Hepatocyte (in vitro differentiated cells): ENCODE results near the gene LHX8. TPM values are rescaled to one million over a fixed set of nuclear protein-coding genes. Genes with fewer than 3 reads are reported as not detected.
A peak's percentile ranks its signal among the peaks of the same experiment; 100 is the strongest.

Source experiments
- DNase-seq: peaks from one replicate; pipeline ENCODE4 v3.0.0-alpha.2; 2016; ENCODE audit warnings: low spot score
- H2AFZ ChIP-seq: fragments of 200-600 bp; sonication (generic); 2 replicates; pipeline ENCODE4 v1.6.0; 2016; ENCODE audit warnings: antibody characterized with exemption, mild to moderate bottlenecking
- H3K27ac ChIP-seq: fragments of 200-600 bp; sonication (generic); 2 replicates; pipeline ENCODE4 v1.5.1; 2016; ENCODE audit warnings: mild to moderate bottlenecking
- H3K27me3 ChIP-seq: fragments of 200-600 bp; sonication (generic); 2 replicates; pipeline ENCODE4 v1.6.1; 2016
- H3K36me3 ChIP-seq: fragments of 200-600 bp; sonication (generic); replicated peaks from 2 replicates; pipeline ENCODE4 v1.5.1; 2016; ENCODE audit warnings: low read depth; ENCODE audit not compliant: insufficient read depth
- H3K4me1 ChIP-seq: fragments of 200-600 bp; sonication (generic); 2 replicates; pipeline ENCODE4 v1.5.1; 2016; ENCODE audit warnings: mild to moderate bottlenecking, moderate library complexity; ENCODE audit not compliant: insufficient read depth
- H3K4me2 ChIP-seq: fragments of 200-600 bp; sonication (generic); 2 replicates; pipeline ENCODE4 v1.6.0; 2016
- H3K4me3 ChIP-seq: fragments of 200-600 bp; sonication (generic); 2 replicates; pipeline ENCODE4 v1.5.1; 2016; ENCODE audit warnings: mild to moderate bottlenecking
- H3K79me2 ChIP-seq: fragments of 200-600 bp; sonication (generic); 2 replicates; pipeline ENCODE4 v1.6.0; 2017; ENCODE audit warnings: mild to moderate bottlenecking
- H3K9me2 ChIP-seq: fragments of 200-600 bp; sonication (generic); replicated peaks from 2 replicates; pipeline ENCODE4 v1.6.0; 2017; ENCODE audit warnings: mild to moderate bottlenecking; ENCODE audit not compliant: insufficient read depth
- H3K9me3 ChIP-seq: fragments of 200-600 bp; sonication (generic); 2 replicates; pipeline ENCODE4 v1.5.1; 2016; ENCODE audit warnings: low read depth, mild to moderate bottlenecking
- H4K20me1 ChIP-seq: fragments of 200-600 bp; sonication (generic); 2 replicates; pipeline ENCODE4 v1.6.0; 2016; ENCODE audit warnings: mild to moderate bottlenecking; ENCODE audit not compliant: insufficient read depth, poor library complexity, severe bottlenecking
- CTCF ChIP-seq: fragments of 200-600 bp; sonication (generic); IDR thresholded peaks from 2 replicates; pipeline ENCODE4 v1.5.1; 2016; ENCODE audit warnings: antibody characterized with exemption, mild to moderate bottlenecking; ENCODE audit not compliant: poor library complexity
- EZH2 ChIP-seq: fragments of 200-600 bp; sonication (generic); IDR thresholded peaks from 2 replicates; pipeline ENCODE4 v1.6.1; 2016; ENCODE audit warnings: antibody characterized with exemption, mild to moderate bottlenecking, borderline replicate concordance
- EZH2phosphoT487 ChIP-seq: fragments of 200-600 bp; sonication (generic); IDR thresholded peaks from one replicate; pipeline ENCODE4 v1.6.1; 2018; ENCODE audit warnings: antibody characterized with exemption, mild to moderate bottlenecking, low read depth, moderate library complexity; ENCODE audit not compliant: unreplicated experiment, severe bottlenecking
- WGBS: methylation state at CpG from one replicate; pipeline ENCODE4 v1.1.6; 2016; ENCODE audit warnings: low lambda C conversion rate; ENCODE audit errors: missing lambda C conversion rate; 5-methylcytosine and 5-hydroxymethylcytosine counted together
- polyA plus RNA-seq: library from polyadenylated mRNA; unstranded; fragments of >200 nt; fragmentation: Nextera tagmentation; extraction: Ambion mirVana; gene quantifications from 2 replicates; pipeline ENCODE4 v1.2.1, GENCODE V29; 2016
- total RNA-seq: library from RNA; depleted of rRNA; stranded (reverse); fragments of >200 nt; gene quantifications from 2 replicates; pipeline ENCODE4 v1.2.3, GENCODE V29; 2014

LHX8 gene
- total and polyA plus RNA-seq, 2 experiments from 2014 or later: 0.37 to 0.87 TPM

GRCh38 chr1:75092141-75092540 lies 42.0 kb upstream of the LHX8 start:
- Histone ChIP-seq H3K27me3 (no peaks in the 10 kb centered on the region), H3K27ac (no peak overlapping the region), H3K4me3 (no peak overlapping the region), H3K4me2 (no peak overlapping the region), H3K36me3 (no peaks in the 10 kb centered on the region), H2AFZ (no peak overlapping the region), H3K9me3 (no peaks in the 10 kb centered on the region), H4K20me1 (no peaks in the 10 kb centered on the region), H3K79me2 (no peaks in the 10 kb centered on the region), H3K9me2 (no peaks in the 10 kb centered on the region), H3K4me1 (no peaks in the 10 kb centered on the region)
- TF ChIP-seq EZH2phosphoT487 (no peak), CTCF (no peak), EZH2 (no peak)
- 69% methylated on average over 3 of the region's 3 CpGs for WGBS
- DNase-seq: no peak

GRCh38 chr1:75097654-75098053 lies 36.5 kb upstream of the LHX8 start:
- WGBS: 41% methylated on average over 1 of the region's 1 CpG

GRCh38 chr1:75099581-75099980 lies 34.6 kb upstream of the LHX8 start:
- no peak overlapping the region for H3K27ac ChIP-seq
- H3K4me3 ChIP-seq: no peak overlapping the region
- no peaks in the 10 kb centered on the region for H3K36me3 ChIP-seq
- H3K9me2 ChIP-seq: no peaks in the 10 kb centered on the region
- H4K20me1 ChIP-seq: no peaks in the 10 kb centered on the region
- no peak overlapping the region for H2AFZ ChIP-seq
- H3K27me3 ChIP-seq: no peaks in the 10 kb centered on the region
- TF ChIP-seq CTCF (no peak), EZH2 (no peak)
- no peaks in the 10 kb centered on the region for H3K9me3 ChIP-seq
- H3K4me2 ChIP-seq: no peak overlapping the region
- WGBS: 85% methylated on average over 2 of the region's 2 CpGs
- DNase-seq: no peak
- H3K79me2 ChIP-seq: no peaks in the 10 kb centered on the region
- no peaks in the 10 kb centered on the region for H3K4me1 ChIP-seq

More at GRCh38 chr1:75097654-75098053, 36.5 kb upstream of the LHX8 start:
- H3K9me3 ChIP-seq: no peaks in the 10 kb centered on the region
- no peak for TF ChIP-seq EZH2
- no peak for TF ChIP-seq CTCF
- TF ChIP-seq EZH2phosphoT487: no peak
- no peak overlapping the region for H2AFZ ChIP-seq
- H3K4me3 ChIP-seq: no peak overlapping the region
- H3K27me3 ChIP-seq: no peaks in the 10 kb centered on the region
- no peaks in the 10 kb centered on the region for H3K4me1 ChIP-seq
- no peaks in the 10 kb centered on the region for H4K20me1 ChIP-seq
- peak; percentile 58 for DNase-seq
- H3K4me2 ChIP-seq: no peak overlapping the region
- no peaks in the 10 kb centered on the region for H3K79me2 ChIP-seq
- H3K27ac ChIP-seq: no peak overlapping the region
- no peaks in the 10 kb centered on the region for H3K9me2 ChIP-seq
- no peaks in the 10 kb centered on the region for H3K36me3 ChIP-seq
